ENCODE results near the gene CTAG2.

Gene CTAG2

DNA sequence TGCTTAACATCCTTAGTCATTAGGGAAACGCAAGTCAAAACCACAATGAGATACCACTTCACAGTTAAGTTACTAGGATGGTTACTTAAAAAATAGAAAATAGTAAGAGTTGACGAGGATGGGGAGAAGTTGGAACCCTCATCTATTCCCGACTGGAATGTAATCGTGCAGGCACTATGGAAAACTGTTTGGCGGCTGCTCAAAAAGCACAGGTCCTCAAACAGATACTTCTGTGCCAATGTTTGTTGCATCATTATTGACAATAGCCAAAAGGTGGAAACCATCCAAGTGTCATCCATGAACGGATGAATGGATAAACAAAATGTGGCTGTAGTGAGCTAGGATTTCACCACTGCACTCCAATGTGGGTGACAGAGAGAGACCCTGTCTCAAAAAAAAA lies 46.0 kb downstream of the CTAG2 start:
- Histone ChIP-seq H3K27ac (ENCODE audit: low read length) (no peak overlapping the region), H3K4me3 (ENCODE audit: low read length) (no peak overlapping the region), H3K9me3 (ENCODE audit: control insufficient read depth, low read depth, low read length) (peaks cover 6% of the 10 kb centered on the region), H3K36me3 (ENCODE audit: control insufficient read depth, low read depth, low read length) (no peaks in the 10 kb centered on the region), H3K27me3 (ENCODE audit: control insufficient read depth, insufficient read depth, low read length) (no peaks in the 10 kb centered on the region), H3K9ac (ENCODE audit: low read length) (no peak overlapping the region), H3K4me1 (ENCODE audit: control insufficient read depth, low read depth, low read length) (no peaks in the 10 kb centered on the region)

- Histone ChIP-seq H3K4me1 (ENCODE audit: control insufficient read depth, low read depth, low read length) (no peaks in the 10 kb centered on the region), H3K9me3 (ENCODE audit: control insufficient read depth, low read depth, low read length) (peaks cover 2% of the 10 kb centered on the region), H3K27ac (ENCODE audit: low read length) (no peak overlapping the region), H3K9ac (ENCODE audit: low read length) (no peak overlapping the region), H3K36me3 (ENCODE audit: control insufficient read depth, low read depth, low read length) (no peaks in the 10 kb centered on the region), H3K27me3 (ENCODE audit: control insufficient read depth, insufficient read depth, low read length) (no peaks in the 10 kb centered on the region), H3K4me3 (ENCODE audit: low read length) (no peak overlapping the region)
Observed at GRCh38 chrX:154605566-154605965, 47.8 kb downstream of the CTAG2 start.

DNA sequence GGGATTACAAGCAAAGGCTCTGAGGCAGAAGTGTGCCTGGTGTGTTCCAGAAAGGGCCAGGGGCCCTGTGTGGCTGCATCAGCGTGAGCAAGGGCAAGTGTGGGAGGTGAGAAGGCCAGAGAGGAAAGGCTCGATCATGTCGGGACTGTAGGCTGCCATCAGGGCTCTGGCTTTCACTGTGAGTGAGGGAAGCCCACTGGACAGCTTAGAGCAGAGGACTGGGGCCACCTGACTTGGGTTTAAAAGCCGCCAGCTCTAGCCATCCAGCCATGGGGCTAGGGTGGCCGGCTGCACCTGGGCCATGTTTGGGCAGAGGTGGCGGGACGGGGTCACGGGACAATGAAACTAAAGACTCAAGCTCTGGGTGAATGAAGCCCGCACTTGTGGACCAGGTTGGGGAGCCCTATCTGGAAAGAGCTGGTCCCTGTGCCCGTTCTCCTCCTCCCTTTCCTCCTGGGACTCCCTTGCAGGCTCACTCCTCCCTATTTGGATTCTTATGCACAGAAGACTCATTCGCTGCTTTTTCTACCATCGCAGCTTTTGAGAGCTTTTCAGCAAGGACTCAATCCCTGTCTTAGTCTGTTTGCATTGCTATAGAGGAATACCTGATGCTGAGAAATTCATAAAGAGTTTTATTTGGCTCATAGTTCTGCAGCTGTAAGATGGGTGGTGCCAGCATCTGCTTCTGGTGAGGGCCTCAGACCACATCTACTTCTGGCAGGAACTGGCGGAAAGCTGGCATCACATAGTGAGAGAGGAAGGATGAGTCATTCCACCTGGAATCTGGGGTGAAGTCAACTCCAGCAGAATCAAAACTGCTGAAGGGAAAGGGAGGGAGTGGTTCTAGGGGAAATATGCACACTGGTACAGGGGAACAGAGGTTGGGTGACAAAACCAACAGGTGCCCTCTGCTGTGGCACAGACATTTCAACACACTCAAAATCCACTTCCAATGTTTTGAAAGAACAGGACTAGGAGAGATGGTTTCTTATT lies 49.6 kb downstream of the CTAG2 start:
- no peaks in the 10 kb centered on the region for H3K9me3 ChIP-seq (ENCODE audit: control insufficient read depth, low read depth, low read length)
- no peaks in the 10 kb centered on the region for H3K4me1 ChIP-seq (ENCODE audit: control insufficient read depth, low read depth, low read length)
- no peak overlapping the region for H3K27ac ChIP-seq (ENCODE audit: low read length)
- no peaks in the 10 kb centered on the region for H3K36me3 ChIP-seq (ENCODE audit: control insufficient read depth, low read depth, low read length)
- H3K4me3 ChIP-seq (ENCODE audit: low read length), result no peak overlapping the region
- no peaks in the 10 kb centered on the region for H3K27me3 ChIP-seq (ENCODE audit: control insufficient read depth, insufficient read depth, low read length)
- no peak overlapping the region for H3K9ac ChIP-seq (ENCODE audit: low read length)

- no peaks in the 10 kb centered on the region for H3K27me3 ChIP-seq (ENCODE audit: control insufficient read depth, insufficient read depth, low read length)
- H3K36me3 ChIP-seq (ENCODE audit: control insufficient read depth, low read depth, low read length), result no peaks in the 10 kb centered on the region
- no peak overlapping the region for H3K4me3 ChIP-seq (ENCODE audit: low read length)
- H3K9me3 ChIP-seq (ENCODE audit: control insufficient read depth, low read depth, low read length), result peaks cover 4% of the 10 kb centered on the region
- H3K4me1 ChIP-seq (ENCODE audit: control insufficient read depth, low read depth, low read length), result no peaks in the 10 kb centered on the region
- no peak overlapping the region for H3K9ac ChIP-seq (ENCODE audit: low read length)
- H3K27ac ChIP-seq (ENCODE audit: low read length), result no peak overlapping the region
Observed at GRCh38 chrX:154602766-154603437, 50.5 kb downstream of the CTAG2 start.

- H3K36me3 ChIP-seq (ENCODE audit: control insufficient read depth, low read depth, low read length), result no peaks in the 10 kb centered on the region
- H3K9me3 ChIP-seq (ENCODE audit: control insufficient read depth, low read depth, low read length), result peaks cover 10% of the 10 kb centered on the region
- no peak overlapping the region for H3K27ac ChIP-seq (ENCODE audit: low read length)
- H3K4me3 ChIP-seq (ENCODE audit: low read length), result no peak overlapping the region
- H3K27me3 ChIP-seq (ENCODE audit: control insufficient read depth, insufficient read depth, low read length), result no peaks in the 10 kb centered on the region
- no peaks in the 10 kb centered on the region for H3K4me1 ChIP-seq (ENCODE audit: control insufficient read depth, low read depth, low read length)
- no peak overlapping the region for H3K9ac ChIP-seq (ENCODE audit: low read length)
Observed at GRCh38 chrX:154602226-154602625, 51.2 kb downstream of the CTAG2 start.
